GM23338 (cell line): Measurements from ENCODE around the gene RELN. TPM values are rescaled to one million over a fixed set of nuclear protein-coding genes. Genes with fewer than 3 reads are reported as not detected.

ENCODE experiments used
- ATAC-seq: fragments of 200-7000 bp; cut with Tn5 transposase; 3 replicates; pipeline ENCODE4 v1.9.1; 2020
- DNase-seq: peaks from one replicate; pipeline ENCODE4 v3.0.0-alpha.2; 2015; ENCODE audit warnings: low spot score
- H2AFZ ChIP-seq: fragments of 200-600 bp; sonication (generic); 2 replicates; pipeline ENCODE4 v1.8.0; 2016; ENCODE audit warnings: antibody characterized with exemption, mild to moderate bottlenecking, moderate library complexity
- H3F3A ChIP-seq: fragments of 200-600 bp; sonication (generic); replicated peaks from 2 replicates; pipeline ENCODE4 v1.8.0; 2017; ENCODE audit warnings: antibody characterized with exemption, mixed run types, low read depth
- H3K27ac ChIP-seq: fragments of 200-600 bp; sonication (generic); 2 replicates; pipeline ENCODE4 v1.6.1; 2016; ENCODE audit warnings: low read depth
- H3K27me3 ChIP-seq: fragments of 200-600 bp; sonication (generic); 2 replicates; pipeline ENCODE4 v1.8.0; 2016; ENCODE audit warnings: mild to moderate bottlenecking, mixed run types, moderate library complexity; ENCODE audit not compliant: insufficient read depth
- H3K36me3 ChIP-seq: fragments of 200-600 bp; sonication (generic); 2 replicates; pipeline ENCODE4 v1.8.0; 2016; ENCODE audit warnings: mild to moderate bottlenecking; ENCODE audit not compliant: insufficient read depth
- H3K4me1 ChIP-seq: fragments of 200-600 bp; sonication (generic); 2 replicates; pipeline ENCODE4 v1.8.0; 2016; ENCODE audit warnings: mild to moderate bottlenecking, moderate library complexity; ENCODE audit not compliant: insufficient read depth
- H3K4me2 ChIP-seq: fragments of 200-600 bp; sonication (generic); 2 replicates; pipeline ENCODE4 v1.7.1; 2017; ENCODE audit warnings: mixed run types
- H3K4me3 ChIP-seq: fragments of 200-600 bp; sonication (generic); 2 replicates; pipeline ENCODE4 v1.6.1; 2016; ENCODE audit warnings: mixed run types
- H3K79me2 ChIP-seq: fragments of 200-600 bp; sonication (generic); replicated peaks from 2 replicates; pipeline ENCODE4 v1.8.0; 2017; ENCODE audit warnings: mild to moderate bottlenecking; ENCODE audit not compliant: insufficient read depth
- H3K9me2 ChIP-seq: fragments of 200-600 bp; sonication (generic); 2 replicates; pipeline ENCODE4 v1.8.0; 2017; ENCODE audit not compliant: insufficient read depth
- H4K20me1 ChIP-seq: fragments of 200-600 bp; sonication (generic); replicated peaks from 2 replicates; pipeline ENCODE4 v1.8.0; 2017; ENCODE audit warnings: mild to moderate bottlenecking; ENCODE audit not compliant: insufficient read depth
- H3K27ac Mint-ChIP-seq: 2 replicates; pipeline ENCODE4 v1.8.0; 2020; ENCODE audit warnings: inconsistent platforms, mild to moderate bottlenecking, moderate library complexity, mixed read lengths
- H3K27me3 Mint-ChIP-seq: 3 replicates; pipeline ENCODE4 v1.8.0; 2022; ENCODE audit warnings: low read depth, mild to moderate bottlenecking, moderate library complexity, mixed read lengths, inconsistent platforms; ENCODE audit not compliant: insufficient read depth, poor library complexity
- H3K36me3 Mint-ChIP-seq: 3 replicates; pipeline ENCODE4 v1.8.0; 2021; ENCODE audit warnings: low read depth, mild to moderate bottlenecking, inconsistent platforms, moderate library complexity, mixed read lengths
- H3K4me1 Mint-ChIP-seq: 3 replicates; pipeline ENCODE4 v1.8.0; 2020; ENCODE audit warnings: mild to moderate bottlenecking, inconsistent platforms, mixed read lengths
- H3K4me3 Mint-ChIP-seq: 3 replicates; pipeline ENCODE4 v1.8.0; 2021; ENCODE audit warnings: moderate library complexity, mild to moderate bottlenecking, inconsistent platforms, mixed read lengths
- H3K9me3 Mint-ChIP-seq: 3 replicates; pipeline ENCODE4 v1.8.0; 2020; ENCODE audit warnings: moderate library complexity, mild to moderate bottlenecking, inconsistent platforms, mixed read lengths
- CREB1 ChIP-seq: fragments of 250-450 bp; sonication (Bioruptor Pico); IDR thresholded peaks from 2 replicates; pipeline ENCODE4 v1.5.0; 2020; ENCODE audit warnings: low read depth, mild to moderate bottlenecking, moderate library complexity
- EZH2phosphoT487 ChIP-seq: fragments of 200-600 bp; sonication (generic); IDR thresholded peaks from one replicate; pipeline ENCODE4 v1.8.1; 2018; ENCODE audit warnings: antibody characterized with exemption; ENCODE audit not compliant: unreplicated experiment
- NANOG ChIP-seq: IDR thresholded peaks from 2 replicates; pipeline ENCODE4 v1.6.1; 2016; ENCODE audit warnings: antibody characterized with exemption, borderline replicate concordance
- STAT1 ChIP-seq: IDR thresholded peaks from one replicate; pipeline ENCODE4 v1.6.1; 2016; ENCODE audit warnings: antibody characterized with exemption; ENCODE audit not compliant: unreplicated experiment
- ZNF114 ChIP-seq: fragments of 250-450 bp; sonication (Bioruptor Pico); IDR thresholded peaks from 2 replicates; pipeline ENCODE4 v1.5.0; 2020; ENCODE audit warnings: mild to moderate bottlenecking, moderate library complexity
- ZNF331 ChIP-seq: fragments of 250-450 bp; sonication (Bioruptor Pico); IDR thresholded peaks from 2 replicates; pipeline ENCODE4 v1.5.0; 2020; ENCODE audit warnings: low read depth, mild to moderate bottlenecking, moderate library complexity
- polyA plus RNA-seq: library from polyadenylated mRNA; unstranded; fragments of >200 nt; fragmentation: Nextera tagmentation; extraction: Ambion mirVana; gene quantifications from 2 replicates; pipeline ENCODE4 v1.2.1, GENCODE V29; 2016
- total RNA-seq: library from RNA; depleted of rRNA; stranded (reverse); fragments of >200 nt; shearing (Covaris generic); gene quantifications from 2 replicates; pipeline ENCODE4 v1.2.3, GENCODE V29; 2014
- TF ChIP-seq, protein P1 (sequence below), 2 experiments: fragments of 200-600 bp in 1 of 2; sonication (generic) in 1 of 2; conservative IDR thresholded peaks; 2 replicates each; pipeline versions ENCODE4 v1.5.1 to v1.6.1; 2016 to 2017; ENCODE audit warnings: antibody characterized with exemption in 2 of 2, low read depth in 2 of 2, mild to moderate bottlenecking in 2 of 2, moderate library complexity in 1 of 2
- TF ChIP-seq, protein P2 (sequence below): IDR thresholded peaks from 2 replicates; pipeline ENCODE4 v1.6.1; 2016; ENCODE audit warnings: antibody characterized with exemption

Gene RELN
- total and polyA plus RNA-seq, 2 experiments from 2014 or later = 0.10 to 0.76 TPM

DNA sequence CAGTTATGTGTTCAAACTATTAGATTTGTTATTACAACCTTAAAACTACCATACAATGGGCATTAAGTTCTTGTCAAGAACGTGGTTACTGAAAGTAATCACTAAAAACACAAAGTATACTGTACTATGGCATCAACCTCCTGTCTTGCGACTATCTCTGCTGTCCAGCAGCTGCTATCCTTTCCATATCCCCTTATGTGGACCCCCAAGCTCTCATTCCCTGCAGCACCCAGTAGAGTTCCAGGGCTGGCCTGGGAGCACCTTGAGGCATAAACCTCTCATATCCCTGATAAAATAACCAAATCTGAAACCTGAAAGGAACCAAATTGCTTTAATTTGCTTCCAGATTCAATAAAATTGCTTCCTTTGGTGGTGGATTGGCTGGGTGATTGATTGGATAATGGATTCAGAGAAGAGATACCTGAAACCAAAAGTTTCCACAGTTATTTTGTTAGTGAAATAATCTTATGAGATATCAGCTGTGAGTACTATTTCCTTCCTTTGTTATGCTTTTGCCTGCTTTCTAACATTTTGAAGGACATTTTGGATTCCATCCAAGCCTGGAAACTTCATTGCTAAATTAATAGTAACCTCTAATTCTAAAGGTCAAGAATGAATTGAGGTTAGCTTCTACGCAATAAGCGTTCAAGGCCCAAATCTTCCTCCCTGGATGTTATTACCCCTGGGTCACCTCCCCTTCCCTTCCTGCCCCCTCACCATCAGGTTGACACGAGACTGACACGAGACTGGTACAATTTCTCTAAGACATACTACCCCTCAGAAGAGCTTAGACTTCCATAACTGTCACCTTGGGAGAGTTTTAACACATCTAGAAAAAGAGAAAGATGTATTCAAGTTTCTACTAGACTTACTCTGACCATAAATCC is 48.8 kb downstream of the RELN start:
- H3F3A ChIP-seq = no peaks in the 10 kb centered on the region
- H3K9me3 Mint-ChIP-seq = no peaks in the 10 kb centered on the region
- TF ChIP-seq, protein P1, sequence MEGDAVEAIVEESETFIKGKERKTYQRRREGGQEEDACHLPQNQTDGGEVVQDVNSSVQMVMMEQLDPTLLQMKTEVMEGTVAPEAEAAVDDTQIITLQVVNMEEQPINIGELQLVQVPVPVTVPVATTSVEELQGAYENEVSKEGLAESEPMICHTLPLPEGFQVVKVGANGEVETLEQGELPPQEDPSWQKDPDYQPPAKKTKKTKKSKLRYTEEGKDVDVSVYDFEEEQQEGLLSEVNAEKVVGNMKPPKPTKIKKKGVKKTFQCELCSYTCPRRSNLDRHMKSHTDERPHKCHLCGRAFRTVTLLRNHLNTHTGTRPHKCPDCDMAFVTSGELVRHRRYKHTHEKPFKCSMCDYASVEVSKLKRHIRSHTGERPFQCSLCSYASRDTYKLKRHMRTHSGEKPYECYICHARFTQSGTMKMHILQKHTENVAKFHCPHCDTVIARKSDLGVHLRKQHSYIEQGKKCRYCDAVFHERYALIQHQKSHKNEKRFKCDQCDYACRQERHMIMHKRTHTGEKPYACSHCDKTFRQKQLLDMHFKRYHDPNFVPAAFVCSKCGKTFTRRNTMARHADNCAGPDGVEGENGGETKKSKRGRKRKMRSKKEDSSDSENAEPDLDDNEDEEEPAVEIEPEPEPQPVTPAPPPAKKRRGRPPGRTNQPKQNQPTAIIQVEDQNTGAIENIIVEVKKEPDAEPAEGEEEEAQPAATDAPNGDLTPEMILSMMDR (conservative IDR thresholded peaks at IDR 0.05; ENCODE audit: low read depth in 2 of 2) = no peak
- TF ChIP-seq STAT1 = no peak
- no peak for TF ChIP-seq ZNF331 (CRISPR knock-in tag)
- H3K36me3 Mint-ChIP-seq = no peaks in the 10 kb centered on the region
- no peaks in the 10 kb centered on the region for H4K20me1 ChIP-seq
- H3K27ac Mint-ChIP-seq = no peak overlapping the region
- no peaks in the 10 kb centered on the region for H3K4me1 ChIP-seq
- H3K27ac ChIP-seq = no peak overlapping the region
- H3K4me2 ChIP-seq = no peak overlapping the region
- no peaks in the 10 kb centered on the region for H3K27me3 ChIP-seq
- H3K4me3 Mint-ChIP-seq = no peak overlapping the region
- no peaks in the 10 kb centered on the region for H3K36me3 ChIP-seq
- peaks cover 2% of the 10 kb centered on the region for H3K27me3 Mint-ChIP-seq
- H2AFZ ChIP-seq = no peak overlapping the region
- H3K4me3 ChIP-seq = no peak overlapping the region
- H3K9me2 ChIP-seq = no peaks in the 10 kb centered on the region
- peaks cover 3% of the 10 kb centered on the region; the same call in 1 of the 3 replicates for H3K4me1 Mint-ChIP-seq
- ATAC-seq (no peak), DNase-seq (no peak)
- no peaks in the 10 kb centered on the region for H3K79me2 ChIP-seq

DNA sequence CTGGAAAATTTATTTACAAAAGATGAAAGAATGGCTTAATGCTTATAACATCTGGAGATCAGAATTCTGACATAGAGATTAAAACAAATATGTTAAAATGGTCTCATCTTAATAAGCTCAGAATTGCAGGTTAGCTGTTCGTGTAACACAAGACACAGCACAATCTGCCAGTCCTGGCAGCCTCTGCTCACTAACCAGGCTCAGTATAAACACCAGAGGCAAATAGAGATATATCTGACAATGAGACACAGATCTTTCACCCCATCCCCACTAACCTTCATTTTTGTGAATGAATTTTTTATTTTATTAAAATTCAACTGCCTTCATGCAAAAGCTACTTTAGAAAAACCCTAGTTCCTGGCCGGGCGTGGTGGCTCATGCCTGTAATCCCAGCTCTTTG is 51.8 kb downstream of the RELN start:
- H3K27me3 ChIP-seq = no peaks in the 10 kb centered on the region
- no peaks in the 10 kb centered on the region for H3K9me2 ChIP-seq
- H3K4me2 ChIP-seq = no peak overlapping the region
- no peaks in the 10 kb centered on the region for H3K4me1 ChIP-seq
- H3K4me3 ChIP-seq = no peak overlapping the region
- no peak overlapping the region for H3K27ac ChIP-seq
- H3K36me3 ChIP-seq = no peaks in the 10 kb centered on the region
- no peaks in the 10 kb centered on the region for H4K20me1 ChIP-seq
- Mint-ChIP-seq H3K4me3 (no peak overlapping the region), H3K36me3 (no peaks in the 10 kb centered on the region), H3K4me1 (peaks cover 12% of the 10 kb centered on the region), H3K27ac (no peak overlapping the region), H3K9me3 (no peaks in the 10 kb centered on the region), H3K27me3 (peaks cover 2% of the 10 kb centered on the region)
- no peaks in the 10 kb centered on the region for H3K79me2 ChIP-seq
- DNase-seq (no peak), ATAC-seq (no peak)
- no peaks in the 10 kb centered on the region for H3F3A ChIP-seq
- no peak overlapping the region for H2AFZ ChIP-seq
- TF ChIP-seq EZH2phosphoT487 (no peak), CREB1 (CRISPR knock-in tag) (no peak), NANOG (no peak), ZNF331 (CRISPR knock-in tag) (no peak), STAT1 (no peak), ZNF114 (CRISPR knock-in tag) (no peak)
- TF ChIP-seq, protein P1 (conservative IDR thresholded peaks at IDR 0.05; ENCODE audit: low read depth in 2 of 2) = no peak
- TF ChIP-seq, protein P2, sequence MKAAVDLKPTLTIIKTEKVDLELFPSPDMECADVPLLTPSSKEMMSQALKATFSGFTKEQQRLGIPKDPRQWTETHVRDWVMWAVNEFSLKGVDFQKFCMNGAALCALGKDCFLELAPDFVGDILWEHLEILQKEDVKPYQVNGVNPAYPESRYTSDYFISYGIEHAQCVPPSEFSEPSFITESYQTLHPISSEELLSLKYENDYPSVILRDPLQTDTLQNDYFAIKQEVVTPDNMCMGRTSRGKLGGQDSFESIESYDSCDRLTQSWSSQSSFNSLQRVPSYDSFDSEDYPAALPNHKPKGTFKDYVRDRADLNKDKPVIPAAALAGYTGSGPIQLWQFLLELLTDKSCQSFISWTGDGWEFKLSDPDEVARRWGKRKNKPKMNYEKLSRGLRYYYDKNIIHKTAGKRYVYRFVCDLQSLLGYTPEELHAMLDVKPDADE = no peak
